ENCODE measurements around the gene CNTN5. TPM values are rescaled to one million over a fixed set of nuclear protein-coding genes. Genes with fewer than 3 reads are reported as not detected.

The CNTN5 gene
- total RNA-seq, 1 experiment from 2014 or later: not detected

- no peak overlapping the region for H3K9ac ChIP-seq (ENCODE audit: low read length)
- H3K4me3 ChIP-seq (ENCODE audit: low read length): no peak overlapping the region
- no peaks in the 10 kb centered on the region for H3F3A ChIP-seq (ENCODE audit: low read length, unreplicated experiment)
- DNase-seq (no peak), ATAC-seq (no peak)
- H3K4me1 ChIP-seq (ENCODE audit: insufficient read depth, low read length): no peaks in the 10 kb centered on the region
- H3K27ac ChIP-seq (ENCODE audit: low read length): no peak overlapping the region
- intact Hi-C loops (cut with micrococcal nuclease): loop anchor here (1.0 to 5.0 kb wide), 2 partner anchors 656 to 665 kb away; partner anchors contain the start of gene CNTN5
- H3K4me2 ChIP-seq (ENCODE audit: low read length): no peak overlapping the region
- H3K36me3 ChIP-seq (ENCODE audit: low read depth, low read length): no peaks in the 10 kb centered on the region
- no peak for TF ChIP-seq EZH2 (IDR thresholded peaks at IDR 0.05; ENCODE audit: low read length, unreplicated experiment)
- TF ChIP-seq, protein P1, sequence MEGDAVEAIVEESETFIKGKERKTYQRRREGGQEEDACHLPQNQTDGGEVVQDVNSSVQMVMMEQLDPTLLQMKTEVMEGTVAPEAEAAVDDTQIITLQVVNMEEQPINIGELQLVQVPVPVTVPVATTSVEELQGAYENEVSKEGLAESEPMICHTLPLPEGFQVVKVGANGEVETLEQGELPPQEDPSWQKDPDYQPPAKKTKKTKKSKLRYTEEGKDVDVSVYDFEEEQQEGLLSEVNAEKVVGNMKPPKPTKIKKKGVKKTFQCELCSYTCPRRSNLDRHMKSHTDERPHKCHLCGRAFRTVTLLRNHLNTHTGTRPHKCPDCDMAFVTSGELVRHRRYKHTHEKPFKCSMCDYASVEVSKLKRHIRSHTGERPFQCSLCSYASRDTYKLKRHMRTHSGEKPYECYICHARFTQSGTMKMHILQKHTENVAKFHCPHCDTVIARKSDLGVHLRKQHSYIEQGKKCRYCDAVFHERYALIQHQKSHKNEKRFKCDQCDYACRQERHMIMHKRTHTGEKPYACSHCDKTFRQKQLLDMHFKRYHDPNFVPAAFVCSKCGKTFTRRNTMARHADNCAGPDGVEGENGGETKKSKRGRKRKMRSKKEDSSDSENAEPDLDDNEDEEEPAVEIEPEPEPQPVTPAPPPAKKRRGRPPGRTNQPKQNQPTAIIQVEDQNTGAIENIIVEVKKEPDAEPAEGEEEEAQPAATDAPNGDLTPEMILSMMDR (conservative IDR thresholded peaks at IDR 0.05; ENCODE audit: low read depth, low read length): no peak
- TF ChIP-seq EZH2phosphoT487 (IDR thresholded peaks at IDR 0.05; ENCODE audit: borderline replicate concordance, low read length): no peak
- no TSS peak for BruUV-seq (replicated peaks)
- ChIA-PET POLR2A (ENCODE audit: unreplicated experiment) (no interaction called here), CTCF (no interaction called here)
- H3K9me3 ChIP-seq (ENCODE audit: low read length): no peaks in the 10 kb centered on the region
- 0 out of 2 replicates have a peak overlapping the region, but pooled peaks have one; percentile 20 for H2AFZ ChIP-seq (ENCODE audit: low read length)
- no peaks in the 10 kb centered on the region for H3K27me3 ChIP-seq (ENCODE audit: low read length)
- no peaks in the 10 kb centered on the region for H3K79me2 ChIP-seq (ENCODE audit: low read length)
- H3K9me2 ChIP-seq (replicated peaks; ENCODE audit: low read length): no peaks in the 10 kb centered on the region
- H4K20me1 ChIP-seq (ENCODE audit: low read length): no peaks in the 10 kb centered on the region
These were observed 666.1 kb downstream of the CNTN5 start for GRCh38 chr11:99686838-99687237.

GRCh38 chr11:99687320-99687719, 666.6 kb downstream of the CNTN5 start:
- Histone ChIP-seq H3K9me3 (ENCODE audit: low read length) (no peaks in the 10 kb centered on the region), H3K79me2 (ENCODE audit: low read length) (no peaks in the 10 kb centered on the region), H3K4me1 (ENCODE audit: insufficient read depth, low read length) (no peaks in the 10 kb centered on the region), H2AFZ (ENCODE audit: low read length) (no peak overlapping the region), H3K4me3 (ENCODE audit: low read length) (no peak overlapping the region), H3K36me3 (ENCODE audit: low read depth, low read length) (no peaks in the 10 kb centered on the region), H3K27ac (ENCODE audit: low read length) (no peak overlapping the region), H3K9me2 (replicated peaks; ENCODE audit: low read length) (no peaks in the 10 kb centered on the region), H3K4me2 (ENCODE audit: low read length) (no peak overlapping the region), H3F3A (ENCODE audit: low read length, unreplicated experiment) (no peaks in the 10 kb centered on the region), H3K27me3 (ENCODE audit: low read length) (no peaks in the 10 kb centered on the region), H3K9ac (ENCODE audit: low read length) (no peak overlapping the region), H4K20me1 (ENCODE audit: low read length) (no peaks in the 10 kb centered on the region)
- POLR2A ChIA-PET (ENCODE audit: unreplicated experiment): no interaction called here
- ATAC-seq (peak; percentile 70), DNase-seq (peak; percentile 22)
- TF ChIP-seq EZH2phosphoT487 (IDR thresholded peaks at IDR 0.05; ENCODE audit: borderline replicate concordance, low read length): no peak
- TF ChIP-seq, protein P1 (conservative IDR thresholded peaks at IDR 0.05; ENCODE audit: low read depth, low read length): peak; percentile 49
- no peak for TF ChIP-seq EZH2 (IDR thresholded peaks at IDR 0.05; ENCODE audit: low read length, unreplicated experiment)
- intact Hi-C loops (cut with micrococcal nuclease): loop anchor here (1.0 to 5.0 kb wide), 2 partner anchors 656 to 665 kb away; partner anchors contain the start of gene CNTN5
- CTCF ChIA-PET: interaction anchor here (0.7 kb wide), 1 partner anchor 362 kb away, joined by 4 read pairs; no protein-coding TSS in a partner anchor
- no TSS peak for BruUV-seq (replicated peaks)

GRCh38 chr11:99693941-99694492, 673.3 kb downstream of the CNTN5 start:
- H3F3A ChIP-seq (ENCODE audit: low read length, unreplicated experiment): no peaks in the 10 kb centered on the region
- TF ChIP-seq EZH2phosphoT487 (IDR thresholded peaks at IDR 0.05; ENCODE audit: borderline replicate concordance, low read length): no peak
- TF ChIP-seq EZH2 (IDR thresholded peaks at IDR 0.05; ENCODE audit: low read length, unreplicated experiment): no peak
- TF ChIP-seq, protein P1 (conservative IDR thresholded peaks at IDR 0.05; ENCODE audit: low read depth, low read length): no peak
- no peak overlapping the region; the same call in 1 of the 2 replicates for H3K9ac ChIP-seq (ENCODE audit: low read length)
- H3K36me3 ChIP-seq (ENCODE audit: low read depth, low read length): no peaks in the 10 kb centered on the region
- ChIA-PET POLR2A (ENCODE audit: unreplicated experiment) (no interaction called here), CTCF (no interaction called here)
- peak overlapping the region; percentile 50 for H3K4me3 ChIP-seq (ENCODE audit: low read length)
- no TSS peak for BruUV-seq (replicated peaks)
- H3K27me3 ChIP-seq (ENCODE audit: low read length): no peaks in the 10 kb centered on the region
- intact Hi-C loops (cut with micrococcal nuclease): no loop called here
- H3K27ac ChIP-seq (ENCODE audit: low read length): peak overlapping the region; percentile 57
- ATAC-seq: peak; percentile 89
- peak; percentile 88 for DNase-seq
- peak overlapping the region; percentile 47 for H2AFZ ChIP-seq (ENCODE audit: low read length)
- no peaks in the 10 kb centered on the region for H4K20me1 ChIP-seq (ENCODE audit: low read length)
- peaks cover 18% of the 10 kb centered on the region for H3K4me1 ChIP-seq (ENCODE audit: insufficient read depth, low read length)
- no peaks in the 10 kb centered on the region for H3K79me2 ChIP-seq (ENCODE audit: low read length)
- no peaks in the 10 kb centered on the region for H3K9me2 ChIP-seq (replicated peaks; ENCODE audit: low read length)
- no peaks in the 10 kb centered on the region for H3K9me3 ChIP-seq (ENCODE audit: low read length)
- H3K4me2 ChIP-seq (ENCODE audit: low read length): peak overlapping the region; percentile 70
